Mesothelial cell of epicardium (in vitro differentiated cells): ENCODE results near the gene ZSWIM3. TPM values are rescaled to one million over a fixed set of nuclear protein-coding genes. Genes with fewer than 3 reads are reported as not detected.
A peak's percentile ranks its signal among the peaks of the same experiment; 100 is the strongest.

Source experiments
- DNase-seq, 2 experiments: peaks; one replicate each; pipeline ENCODE4 v3.0.0; 2021; ENCODE audit warnings: low spot score in 2 of 2; ENCODE audit not compliant: unreplicated experiment in 2 of 2
- H3K27ac Mint-ChIP-seq: 2 replicates; pipeline ENCODE4 v1.8.0; 2021; ENCODE audit warnings: mixed read lengths
- H3K27me3 Mint-ChIP-seq: 2 replicates; pipeline ENCODE4 v1.8.0; 2021; ENCODE audit warnings: low read depth, mixed read lengths
- H3K36me3 Mint-ChIP-seq: 2 replicates; pipeline ENCODE4 v1.8.0; 2021; ENCODE audit warnings: mixed read lengths
- H3K4me1 Mint-ChIP-seq: 2 replicates; pipeline ENCODE4 v1.8.0; 2021; ENCODE audit warnings: mixed read lengths
- H3K4me3 Mint-ChIP-seq: 2 replicates; pipeline ENCODE4 v1.8.0; 2021; ENCODE audit warnings: mild to moderate bottlenecking, moderate library complexity, mixed read lengths
- H3K9me3 Mint-ChIP-seq: 2 replicates; pipeline ENCODE4 v1.8.0; 2021; ENCODE audit warnings: mixed read lengths
- total RNA-seq: library from RNA; stranded (reverse); gene quantifications from 3 replicates; pipeline ENCODE4 v1.2.1, GENCODE V29; 2021
- TF ChIP-seq, protein P1 (sequence below): fragments of 200-600 bp; sonication (generic); IDR thresholded peaks from one replicate; pipeline ENCODE4 v1.5.0; 2021; ENCODE audit warnings: antibody characterized with exemption; ENCODE audit not compliant: unreplicated experiment

ZSWIM3 gene
- total RNA-seq, 1 donor from 2014 or later = 4.6 TPM

DNA sequence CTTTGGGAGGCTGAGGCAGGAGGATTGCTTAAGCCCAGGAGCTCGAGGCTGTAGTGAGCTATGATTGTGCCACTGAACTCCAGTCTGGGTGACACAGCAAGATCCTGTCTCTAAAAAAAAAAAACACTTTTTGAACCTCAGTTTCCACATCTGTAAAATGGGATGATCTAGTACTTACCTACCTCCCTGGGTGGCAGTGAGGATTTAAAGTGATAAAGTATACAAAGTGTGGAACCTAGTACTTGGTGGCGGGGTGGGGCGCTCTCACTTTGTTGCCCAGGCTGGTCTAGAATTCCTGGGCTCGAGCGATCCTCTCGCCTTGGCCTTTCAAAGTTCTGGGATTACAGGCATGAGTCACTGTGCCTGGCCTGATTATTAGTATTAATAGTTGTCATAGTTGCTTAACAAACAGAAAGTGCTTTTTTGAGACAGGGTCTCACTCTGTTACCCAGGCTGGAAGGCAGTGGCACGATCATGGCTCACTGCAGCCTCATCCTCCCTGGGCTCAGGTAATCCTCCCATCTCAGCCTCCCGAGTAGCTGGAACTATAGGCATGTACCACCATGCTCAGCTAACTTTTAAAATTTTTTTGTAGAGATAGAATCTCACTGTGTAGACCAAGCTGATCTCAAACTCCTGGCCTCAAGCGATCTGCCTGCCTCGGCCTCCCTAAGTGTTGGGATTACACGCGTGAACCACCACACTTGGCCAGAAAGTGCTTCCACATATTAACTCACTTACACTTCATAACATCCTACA lies 61.5 kb downstream of the ZSWIM3 start:
- TF ChIP-seq, protein P1, sequence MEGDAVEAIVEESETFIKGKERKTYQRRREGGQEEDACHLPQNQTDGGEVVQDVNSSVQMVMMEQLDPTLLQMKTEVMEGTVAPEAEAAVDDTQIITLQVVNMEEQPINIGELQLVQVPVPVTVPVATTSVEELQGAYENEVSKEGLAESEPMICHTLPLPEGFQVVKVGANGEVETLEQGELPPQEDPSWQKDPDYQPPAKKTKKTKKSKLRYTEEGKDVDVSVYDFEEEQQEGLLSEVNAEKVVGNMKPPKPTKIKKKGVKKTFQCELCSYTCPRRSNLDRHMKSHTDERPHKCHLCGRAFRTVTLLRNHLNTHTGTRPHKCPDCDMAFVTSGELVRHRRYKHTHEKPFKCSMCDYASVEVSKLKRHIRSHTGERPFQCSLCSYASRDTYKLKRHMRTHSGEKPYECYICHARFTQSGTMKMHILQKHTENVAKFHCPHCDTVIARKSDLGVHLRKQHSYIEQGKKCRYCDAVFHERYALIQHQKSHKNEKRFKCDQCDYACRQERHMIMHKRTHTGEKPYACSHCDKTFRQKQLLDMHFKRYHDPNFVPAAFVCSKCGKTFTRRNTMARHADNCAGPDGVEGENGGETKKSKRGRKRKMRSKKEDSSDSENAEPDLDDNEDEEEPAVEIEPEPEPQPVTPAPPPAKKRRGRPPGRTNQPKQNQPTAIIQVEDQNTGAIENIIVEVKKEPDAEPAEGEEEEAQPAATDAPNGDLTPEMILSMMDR = no peak
- H3K27ac Mint-ChIP-seq = no peak overlapping the region
- peaks cover 16% of the 10 kb centered on the region for H3K4me1 Mint-ChIP-seq
- no peaks in the 10 kb centered on the region for H3K36me3 Mint-ChIP-seq
- no peak for DNase-seq
- no peaks in the 10 kb centered on the region for H3K9me3 Mint-ChIP-seq
- peaks cover 8% of the 10 kb centered on the region for H3K27me3 Mint-ChIP-seq
- H3K4me3 Mint-ChIP-seq = no peak overlapping the region

- no peak for DNase-seq
Observed at GRCh38 chr20:45919542-45920399, 62.4 kb downstream of the ZSWIM3 start.

GRCh38 chr20:45920462-45921336 lies 63.3 kb downstream of the ZSWIM3 start:
- peaks cover 8% of the 10 kb centered on the region for H3K27me3 Mint-ChIP-seq
- DNase-seq = no peak
- H3K36me3 Mint-ChIP-seq = no peaks in the 10 kb centered on the region
- H3K4me3 Mint-ChIP-seq = no peak overlapping the region
- H3K9me3 Mint-ChIP-seq = no peaks in the 10 kb centered on the region
- peak overlapping the region; percentile 6 for H3K27ac Mint-ChIP-seq
- TF ChIP-seq, protein P1 = no peak
- peaks cover 19% of the 10 kb centered on the region for H3K4me1 Mint-ChIP-seq

More at GRCh38 chr20:45919542-45920399, 62.4 kb downstream of the ZSWIM3 start:
- TF ChIP-seq, protein P1 = no peak
- H3K4me1 Mint-ChIP-seq = peaks cover 19% of the 10 kb centered on the region
- peak overlapping the region; percentile 6 for H3K27ac Mint-ChIP-seq
- peaks cover 8% of the 10 kb centered on the region for H3K27me3 Mint-ChIP-seq
- H3K4me3 Mint-ChIP-seq = no peak overlapping the region
- H3K9me3 Mint-ChIP-seq = no peaks in the 10 kb centered on the region
- no peaks in the 10 kb centered on the region for H3K36me3 Mint-ChIP-seq

- Mint-ChIP-seq H3K27me3 (peaks cover 8% of the 10 kb centered on the region), H3K27ac (no peak overlapping the region)
- DNase-seq = no peak
Observed at GRCh38 chr20:45921337-45922189, 64.1 kb downstream of the ZSWIM3 start.

More at GRCh38 chr20:45921337-45922189, 64.1 kb downstream of the ZSWIM3 start:
- peaks cover 19% of the 10 kb centered on the region for H3K4me1 Mint-ChIP-seq
- H3K36me3 Mint-ChIP-seq = no peaks in the 10 kb centered on the region
- TF ChIP-seq, protein P1 = no peak
- H3K4me3 Mint-ChIP-seq = no peak overlapping the region
- no peaks in the 10 kb centered on the region for H3K9me3 Mint-ChIP-seq
